NCI-H510A (cell line): ENCODE data around the gene VPS16.

Source experiments
- DNase-seq: peaks from one replicate; lab custom pipeline; 2025; lab: John Stamatoyannopoulos, UW

VPS16 gene

DNA sequence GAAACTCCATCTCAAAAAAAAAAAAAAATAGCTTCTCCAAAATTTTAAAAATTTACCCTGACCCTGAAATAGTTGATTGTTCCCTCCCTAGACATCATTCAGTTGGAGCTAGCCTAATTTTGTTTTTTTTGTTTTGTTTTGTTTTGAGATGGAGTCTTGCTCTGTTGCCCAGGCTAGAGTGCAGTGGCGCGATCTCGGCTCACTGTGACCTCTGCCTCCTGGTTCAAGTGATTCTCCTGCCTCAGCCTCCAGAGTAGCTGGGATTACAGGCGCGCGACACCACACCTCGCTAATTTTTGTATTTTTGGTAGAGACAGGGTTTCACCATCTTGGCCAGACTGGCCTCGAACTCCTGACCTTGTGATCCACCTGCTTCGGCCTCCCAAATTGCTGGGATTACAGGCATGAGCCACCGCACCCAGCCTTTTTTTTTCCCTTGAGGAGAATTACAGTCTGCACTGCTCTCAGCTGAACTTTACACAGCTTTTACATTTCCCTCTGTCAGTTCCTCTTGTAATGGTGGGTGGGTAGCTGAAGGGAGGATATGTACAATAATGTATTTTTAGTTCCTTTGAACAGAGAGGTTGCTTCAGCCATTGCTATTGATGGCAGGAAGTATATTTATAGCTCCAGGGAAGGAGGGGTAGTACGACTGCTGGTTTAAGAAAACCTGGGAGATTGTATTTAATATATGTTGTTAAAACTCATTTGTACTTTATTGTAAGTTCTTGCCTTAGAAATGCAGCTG, 60.5 kb downstream of the VPS16 start:
- DNase-seq, result no peak

GRCh38 chr20:2902291-2902690, 61.7 kb downstream of the VPS16 start:
- DNase-seq, result no peak

- no peak for DNase-seq
Measured at GRCh38 chr20:2902818-2903217, 62.3 kb downstream of the VPS16 start.

- DNase-seq, result no peak
Measured at GRCh38 chr20:2903686-2904085, 63.1 kb downstream of the VPS16 start.

DNA sequence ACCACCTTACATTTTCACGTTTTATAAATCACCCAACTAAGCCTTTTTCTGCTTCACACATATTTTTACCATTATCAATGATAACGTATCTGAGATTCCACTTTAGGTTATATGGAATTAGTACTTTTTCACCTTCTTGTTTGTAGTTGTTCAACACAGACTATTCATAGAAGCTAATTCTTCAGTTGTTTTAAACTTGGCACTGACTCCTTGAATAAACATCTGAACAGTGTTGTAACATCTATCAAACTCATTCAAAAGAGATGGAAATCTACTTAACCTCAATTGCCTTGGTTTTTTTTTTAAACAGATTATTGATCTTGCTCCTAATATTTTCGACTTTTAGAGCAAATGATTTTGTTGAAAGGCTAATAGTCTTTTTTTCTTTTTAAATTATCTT, 67.0 kb downstream of the VPS16 start:
- no peak for DNase-seq

DNA sequence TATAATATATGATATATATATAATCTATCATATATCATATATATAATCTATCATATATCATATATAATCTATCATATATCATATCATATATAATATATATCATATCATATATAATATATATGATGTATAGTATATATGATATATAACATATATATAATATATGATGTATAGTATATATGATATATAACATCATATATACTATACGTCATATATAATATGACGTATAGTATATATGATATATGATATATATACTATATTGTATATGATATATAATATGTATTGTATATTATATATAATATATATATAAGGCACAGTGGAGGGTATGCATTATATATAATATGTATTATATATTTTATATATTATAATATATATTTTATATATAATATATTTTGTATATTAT, 69.4 kb downstream of the VPS16 start:
- no peak for DNase-seq

DNA sequence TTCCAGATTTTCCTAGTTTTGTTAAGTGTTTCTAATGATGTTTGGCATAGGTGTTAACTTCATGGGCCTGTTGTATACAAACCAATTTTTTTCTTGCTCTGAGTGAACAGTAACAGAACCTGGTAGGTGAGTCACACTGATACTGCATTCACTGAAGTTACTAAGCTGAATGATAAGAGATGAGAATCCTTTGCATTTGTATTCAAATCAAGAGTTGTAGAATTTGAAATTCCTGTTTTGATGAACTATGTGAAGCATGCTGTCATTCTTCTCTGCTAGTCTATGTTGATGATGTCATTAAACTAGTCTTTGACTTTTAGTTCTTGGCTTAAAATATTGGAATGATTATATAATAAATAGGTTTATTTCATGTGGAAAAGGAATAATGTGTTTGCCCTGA, 70.7 kb downstream of the VPS16 start:
- no peak for DNase-seq

DNA sequence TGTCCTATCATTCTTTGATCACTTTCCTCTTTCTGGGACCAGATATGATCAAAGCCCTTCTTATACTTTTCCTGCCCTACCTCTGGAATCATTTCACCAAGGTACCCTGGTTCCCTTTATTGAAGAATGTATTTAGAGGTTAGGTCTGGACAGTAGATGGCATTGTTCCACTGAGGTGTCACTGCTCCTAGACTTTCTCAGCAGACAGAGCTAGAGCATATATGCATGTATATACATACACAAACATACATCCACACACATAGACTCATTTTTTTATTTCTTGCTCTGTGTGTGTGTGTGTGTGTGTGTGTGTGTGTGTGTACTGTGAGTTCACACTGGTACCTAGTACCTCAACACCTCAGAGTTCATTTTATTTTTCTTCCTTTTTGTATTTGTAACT, 73.6 kb downstream of the VPS16 start:
- no peak for DNase-seq
